ENCODE measurements around the gene ZSWIM5.
"Not testable (repeated sequence)": the region's sequence is repeated elsewhere in the genome, so short reads cannot be mapped to it uniquely, and the experiment has no call there.

The ZSWIM5 gene

DNA sequence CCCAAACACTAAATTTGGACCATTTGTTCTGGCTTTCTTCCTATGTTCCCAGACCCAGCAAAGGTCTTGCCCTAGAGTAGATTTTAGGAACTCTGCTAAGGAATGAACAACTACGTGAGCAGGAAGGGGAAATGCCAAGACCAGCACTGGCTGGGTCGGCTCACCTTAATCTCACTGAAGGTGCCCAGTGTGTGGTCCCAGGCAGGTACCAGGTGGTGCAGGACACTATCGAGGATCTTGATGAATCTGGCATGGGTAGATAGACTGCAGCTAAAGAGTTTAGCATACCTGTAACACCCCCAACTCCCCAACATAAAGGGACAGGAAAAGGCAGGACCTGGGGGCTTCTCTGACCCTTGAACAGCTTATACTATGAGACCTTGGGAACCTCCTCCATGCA is 198.3 kb downstream of the ZSWIM5 start:
- no peak for DNase-seq (ENCODE audit: low read depth in 2 of 2, low spot score in 1 of 2)

- DNase-seq (ENCODE audit: low read depth in 2 of 2, low spot score in 1 of 2) = no peak
Observed at GRCh38 chr1:45007311-45007710, 199.1 kb downstream of the ZSWIM5 start.

DNA sequence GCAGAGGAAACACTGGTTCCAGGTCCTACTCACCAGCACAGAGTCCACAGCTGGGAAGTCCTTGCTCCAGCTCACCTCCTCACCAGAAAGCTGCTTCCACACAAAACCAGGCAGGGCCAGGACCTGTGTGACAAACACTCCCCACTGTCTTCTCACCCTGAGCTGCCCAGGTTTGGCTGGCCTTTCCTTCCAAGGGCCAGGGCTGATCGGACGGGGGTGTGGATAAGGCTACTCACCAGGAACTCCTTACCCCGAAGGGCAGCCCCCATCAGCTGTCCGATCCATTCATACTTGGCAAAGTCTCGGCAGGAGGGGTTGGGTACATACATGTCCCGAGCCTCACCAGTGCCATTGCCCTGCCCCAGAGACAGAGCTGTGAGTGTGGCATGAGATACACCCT is 200.6 kb downstream of the ZSWIM5 start:
- DNase-seq (ENCODE audit: low read depth in 2 of 2, low spot score in 1 of 2) = no peak

GRCh38 chr1:45004281-45004920 is 202.0 kb downstream of the ZSWIM5 start:
- no peak for DNase-seq (ENCODE audit: low read depth in 2 of 2, low spot score in 1 of 2)

- DNase-seq (ENCODE audit: low read depth in 2 of 2, low spot score in 1 of 2) = no peak
Observed at GRCh38 chr1:45003741-45004140, 202.7 kb downstream of the ZSWIM5 start.

DNA sequence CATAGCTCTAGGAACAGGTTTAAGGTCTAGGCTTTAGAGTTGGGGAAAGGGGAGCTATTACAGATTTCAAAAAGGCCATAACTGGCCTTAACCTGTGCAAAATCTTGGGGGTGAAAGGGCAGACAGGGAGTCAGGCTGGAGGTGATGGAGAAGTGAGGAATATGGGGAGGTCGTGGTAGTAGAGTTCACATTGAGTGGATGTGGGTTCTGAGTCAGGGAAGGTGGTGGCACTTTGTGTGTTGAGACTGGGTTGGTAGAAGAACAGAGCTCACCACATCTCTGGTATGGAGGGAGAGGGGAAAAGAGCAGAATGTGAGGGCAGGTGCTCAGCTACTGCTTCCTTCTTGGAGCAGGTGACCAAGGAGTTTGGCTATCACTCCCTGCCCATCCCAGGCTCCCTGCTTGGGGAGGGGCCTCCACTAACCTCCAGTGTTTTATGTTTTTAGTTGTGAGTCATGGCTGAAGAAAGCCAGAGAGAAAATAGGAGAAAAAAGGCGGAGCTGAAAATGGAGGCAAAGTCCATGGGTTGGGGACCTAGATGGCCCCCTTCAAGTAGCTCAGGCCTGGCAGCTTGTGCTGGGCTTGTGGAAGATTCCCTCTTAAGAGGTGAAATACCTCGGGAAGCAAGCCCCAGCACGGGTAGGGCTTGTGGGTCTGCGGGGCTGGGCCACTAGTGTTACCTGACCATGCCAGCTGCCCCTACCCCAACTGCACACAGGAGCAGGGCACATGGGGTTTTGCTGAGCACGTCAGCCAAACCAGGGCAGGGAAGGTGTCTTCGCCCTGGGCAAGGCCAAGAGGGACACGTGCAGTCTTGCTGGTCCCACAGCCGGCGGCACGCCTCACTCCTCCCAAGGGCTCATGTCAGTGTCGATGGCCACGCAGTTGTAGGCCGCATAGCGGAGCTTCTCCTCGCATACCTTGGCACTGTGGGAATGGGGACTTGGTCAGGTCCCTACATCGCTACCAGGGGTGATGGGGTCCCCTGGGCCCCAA is 203.5 kb downstream of the ZSWIM5 start:
- DNase-seq (ENCODE audit: low read depth in 2 of 2, low spot score in 1 of 2) = no peak

DNA sequence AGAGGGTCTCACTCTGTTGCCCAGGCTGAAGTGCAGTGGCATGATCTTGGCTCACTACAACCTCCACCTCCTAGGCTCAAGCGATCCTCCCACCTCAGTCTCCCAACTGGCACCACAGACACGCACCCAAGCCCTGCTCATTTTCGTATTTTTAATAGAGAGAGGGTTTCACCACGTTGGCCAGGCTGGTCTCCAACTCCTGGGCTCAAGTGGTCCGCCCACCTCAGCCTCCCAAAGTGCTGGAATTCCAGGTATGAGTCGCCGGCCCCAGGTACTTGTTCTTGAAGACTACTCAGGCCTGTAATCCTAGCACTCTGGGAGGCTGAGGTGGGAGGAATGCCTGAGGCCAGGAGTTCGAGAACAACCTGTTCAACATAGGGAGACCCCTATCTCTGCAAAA is 204.8 kb downstream of the ZSWIM5 start:
- not testable (repeated sequence) for DNase-seq (ENCODE audit: low read depth in 2 of 2, low spot score in 1 of 2)

DNA sequence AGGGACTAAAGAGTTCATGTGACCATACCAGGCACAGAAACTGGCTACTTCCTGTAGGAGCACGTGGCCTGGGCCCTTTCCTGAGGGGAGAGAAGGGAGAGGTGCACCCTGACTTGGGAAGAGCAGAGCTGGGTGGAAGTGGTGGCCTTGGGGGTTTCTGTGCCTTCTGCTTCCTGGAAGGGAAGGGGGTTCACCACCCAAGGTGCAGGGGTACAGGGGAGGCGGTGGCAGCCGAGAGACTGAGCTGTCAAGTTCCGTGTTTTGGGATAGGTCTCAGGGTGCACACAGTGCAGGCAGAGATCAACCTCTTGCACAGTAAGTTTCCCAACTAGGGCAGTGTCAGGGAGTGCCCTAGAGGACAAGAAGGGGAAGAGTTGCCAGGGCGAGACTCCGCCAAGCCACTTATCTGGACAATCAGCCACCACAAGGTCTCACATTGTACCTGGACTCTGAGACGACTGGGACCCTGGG is 205.4 kb downstream of the ZSWIM5 start:
- no peak for DNase-seq (ENCODE audit: low read depth in 2 of 2, low spot score in 1 of 2)

GRCh38 chr1:44999232-44999631 is 207.2 kb downstream of the ZSWIM5 start:
- DNase-seq (ENCODE audit: low read depth in 2 of 2, low spot score in 1 of 2) = no peak

DNA sequence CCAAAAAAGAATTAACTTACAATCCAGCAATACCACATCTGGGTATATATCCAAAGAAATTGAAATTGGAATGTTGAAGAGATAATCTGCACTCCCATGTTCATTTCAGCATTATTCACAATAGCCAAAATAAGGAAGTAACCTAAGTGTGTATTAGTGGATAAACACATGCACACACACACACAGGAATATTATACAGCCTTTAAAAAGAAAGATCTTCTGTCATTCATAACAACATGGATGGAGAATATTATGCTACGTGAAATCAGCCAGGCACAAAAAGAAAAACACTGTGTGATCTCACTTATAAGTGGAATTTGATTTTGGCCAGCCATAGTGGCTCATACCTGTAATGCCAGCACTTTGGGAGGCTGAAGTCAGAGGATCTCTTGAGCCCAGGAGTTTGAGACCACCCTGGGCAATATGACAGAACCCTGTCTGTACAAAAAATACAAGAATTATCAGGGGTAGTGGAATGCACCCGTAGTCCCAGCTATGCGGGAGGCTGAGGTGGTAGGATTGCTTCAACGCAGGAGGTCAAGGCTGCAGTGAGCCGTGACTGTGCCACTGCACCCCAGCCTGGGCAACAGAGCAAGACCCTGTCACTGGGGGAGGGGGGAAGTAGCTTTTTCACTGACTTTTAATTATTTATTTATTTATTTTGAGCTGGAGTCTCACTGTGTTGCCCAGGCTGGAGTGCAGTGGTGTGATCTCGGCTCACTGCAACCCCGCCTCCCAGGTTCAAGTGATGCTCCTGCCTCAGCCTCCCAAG is 210.8 kb downstream of the ZSWIM5 start:
- no peak for DNase-seq (ENCODE audit: low read depth in 2 of 2, low spot score in 1 of 2)

GRCh38 chr1:44994309-44994898 is 212.0 kb downstream of the ZSWIM5 start:
- no peak for DNase-seq (ENCODE audit: low read depth in 2 of 2, low spot score in 1 of 2)

DNA sequence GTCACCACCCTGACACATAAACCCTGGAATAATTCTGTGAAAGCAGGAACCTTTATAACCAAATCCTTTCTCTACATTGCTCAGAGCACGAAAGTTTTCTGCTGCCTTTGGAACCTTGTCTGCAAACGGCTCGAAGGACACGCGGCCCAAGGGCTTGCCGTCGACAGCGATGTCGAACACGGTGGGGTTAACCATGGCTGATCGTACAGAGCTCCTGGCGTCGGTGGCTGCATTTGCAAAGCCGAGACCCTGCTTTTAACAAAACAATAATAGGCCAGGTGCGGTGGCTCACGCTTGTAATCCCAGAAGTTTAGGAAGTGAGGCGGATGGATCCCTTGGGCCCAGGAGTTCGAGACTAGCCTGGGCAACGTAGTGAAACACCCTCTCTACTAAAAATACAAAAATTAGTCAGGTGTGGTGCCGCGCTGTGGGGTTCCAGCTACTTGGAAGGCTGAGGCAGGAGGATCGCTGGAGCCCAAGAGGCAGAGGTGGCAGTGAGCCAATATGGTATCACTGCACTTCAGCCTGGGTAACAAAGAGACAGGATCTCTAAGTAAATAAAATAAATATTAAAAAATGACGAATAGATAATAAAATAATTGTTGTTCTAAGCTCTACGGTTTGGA is 217.8 kb downstream of the ZSWIM5 start:
- no peak for DNase-seq (ENCODE audit: low read depth in 2 of 2, low spot score in 1 of 2)

DNA sequence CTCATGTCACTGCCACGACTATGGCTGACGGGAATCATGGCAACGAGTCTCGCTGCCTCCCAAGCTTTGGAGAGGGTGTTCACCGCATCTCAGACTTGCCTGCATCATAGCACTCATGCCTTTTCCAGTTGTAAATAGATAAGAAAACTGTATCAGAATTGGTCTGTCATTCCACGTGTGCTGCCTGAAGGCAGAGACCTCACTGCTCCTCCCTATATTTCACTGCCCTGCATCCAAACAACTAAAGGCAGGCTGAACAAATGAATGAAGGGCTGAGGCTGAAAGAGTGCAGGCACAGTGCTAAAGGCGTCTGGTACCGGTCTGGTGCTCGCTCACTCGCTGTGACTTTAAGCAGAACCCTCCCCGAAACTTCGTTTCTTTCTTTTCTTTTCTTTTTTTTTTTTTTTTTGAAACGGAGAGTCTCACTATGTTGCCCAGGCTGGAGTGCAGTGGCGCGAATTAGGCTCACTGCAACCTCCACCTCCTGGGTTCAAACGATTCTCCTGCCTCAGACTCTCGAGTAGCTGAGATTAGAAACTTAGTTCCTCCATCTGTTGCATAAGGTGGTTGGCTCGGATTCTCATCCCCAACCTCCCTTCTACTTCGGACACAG is 220.6 kb downstream of the ZSWIM5 start:
- no peak for DNase-seq (ENCODE audit: low read depth in 2 of 2, low spot score in 1 of 2)

GRCh38 chr1:44977372-44977771 is 229.0 kb downstream of the ZSWIM5 start:
- DNase-seq (ENCODE audit: low read depth in 2 of 2, low spot score in 1 of 2) = not testable (repeated sequence)

- no peak for DNase-seq (ENCODE audit: low read depth in 2 of 2, low spot score in 1 of 2)
Observed at GRCh38 chr1:44976252-44976651, 230.2 kb downstream of the ZSWIM5 start.

DNA sequence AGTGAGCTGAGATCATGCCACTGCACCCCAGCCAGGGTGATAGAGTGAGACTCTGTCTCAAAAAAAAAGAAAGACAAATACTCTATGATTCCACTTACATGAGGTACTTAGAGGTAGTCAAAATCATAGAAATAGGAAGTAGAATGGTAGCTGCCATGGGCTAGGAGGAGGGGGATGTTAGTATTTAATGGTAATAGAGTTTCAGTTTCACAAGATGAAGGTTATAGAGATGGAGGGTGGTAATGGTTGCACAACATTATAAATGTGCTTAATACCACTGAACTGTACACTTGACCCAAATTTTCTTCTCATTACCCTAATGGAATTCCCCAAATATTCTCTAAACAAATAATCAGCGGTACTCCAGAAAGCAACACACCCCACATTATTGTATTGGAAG is 232.8 kb downstream of the ZSWIM5 start:
- no peak for DNase-seq (ENCODE audit: low read depth in 2 of 2, low spot score in 1 of 2)

DNA sequence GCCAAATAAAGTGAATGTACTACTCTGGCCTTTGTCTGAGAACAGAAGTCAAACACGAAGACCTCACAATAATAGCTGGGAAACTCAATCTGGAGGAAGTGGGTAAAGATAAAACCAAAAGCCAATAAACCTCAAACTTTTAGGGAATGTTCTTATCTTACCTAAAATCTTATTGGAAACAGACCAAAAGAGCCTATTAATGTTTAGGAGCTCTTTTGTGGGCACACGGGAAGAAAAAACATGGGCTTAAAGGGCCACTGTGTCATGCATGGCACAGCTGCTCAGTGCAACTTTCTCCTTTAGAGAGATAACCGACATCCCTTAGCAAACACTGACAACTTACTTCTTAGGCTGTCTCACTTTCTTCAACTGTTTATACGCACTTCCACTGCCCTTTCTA is 236.1 kb downstream of the ZSWIM5 start:
- no peak for DNase-seq (ENCODE audit: low read depth in 2 of 2, low spot score in 1 of 2)

Data from stimulated activated CD8-positive, alpha-beta memory T cell treated with anti-CD3 and anti-CD28 coated beads, Interleukin-4, amount 100 ng/mL, for 4 hours (primary cell).